Lower leg skin (tissue), 3 donors: ENCODE data around the gene RANBP3.

ENCODE experiments used
- CTCF ChIP-seq, 3 donors: fragments of 450-650 bp; IDR thresholded peaks; one replicate each; pipeline ENCODE4 v1.5.1; 2016; ENCODE audit warnings: antibody characterized with exemption in 3 of 3, mild to moderate bottlenecking in 3 of 3, moderate library complexity in 2 of 3
- POLR2A ChIP-seq, 2 donors: fragments of 450-650 bp; IDR thresholded peaks; one replicate each; pipeline ENCODE4 v1.6.1; 2016 to 2017; ENCODE audit warnings: antibody characterized with exemption in 2 of 2, mild to moderate bottlenecking in 1 of 2, moderate library complexity in 1 of 2

- TF ChIP-seq CTCF (IDR thresholded peaks at IDR 0.05) (no peak), POLR2A (IDR thresholded peaks at IDR 0.05) (no peak)
Measured at GRCh38 chr19:5940260-5941208, 37.4 kb downstream of the RANBP3 start.
